ENCODE measurements around the gene CDKL1.
A peak's percentile ranks its signal among the peaks of the same experiment; 100 is the strongest.
"Not testable (repeated sequence)": the region's sequence is repeated elsewhere in the genome, so short reads cannot be mapped to it uniquely, and the experiment has no call there.

CDKL1 gene

DNA sequence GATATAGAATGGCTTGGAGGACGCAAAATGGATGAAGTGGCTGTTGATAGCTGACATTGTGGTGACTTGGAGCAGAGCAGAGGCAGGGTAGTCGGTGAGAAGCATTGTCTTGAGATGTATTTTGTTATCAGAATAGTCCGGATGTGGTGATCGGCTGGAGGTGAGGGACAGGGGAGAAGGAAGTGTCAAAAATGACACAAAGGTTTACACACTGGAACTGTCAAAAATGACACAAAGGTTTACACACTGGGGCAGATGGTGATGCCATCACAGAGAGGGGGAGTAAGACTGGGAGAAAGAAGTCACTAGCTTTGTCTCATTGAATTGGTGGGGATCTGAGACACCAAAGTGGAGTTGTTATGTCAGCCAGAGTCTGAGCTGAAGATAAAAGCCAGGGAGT is 30.1 kb downstream of the CDKL1 start:
- no peak overlapping the region for H3K4me3 ChIP-seq (ENCODE audit: low read depth, low read length, poor library complexity, severe bottlenecking)
- TF ChIP-seq EZH2 (IDR thresholded peaks at IDR 0.05; ENCODE audit: borderline replicate concordance, low read length): no peak
- TF ChIP-seq, protein P1, sequence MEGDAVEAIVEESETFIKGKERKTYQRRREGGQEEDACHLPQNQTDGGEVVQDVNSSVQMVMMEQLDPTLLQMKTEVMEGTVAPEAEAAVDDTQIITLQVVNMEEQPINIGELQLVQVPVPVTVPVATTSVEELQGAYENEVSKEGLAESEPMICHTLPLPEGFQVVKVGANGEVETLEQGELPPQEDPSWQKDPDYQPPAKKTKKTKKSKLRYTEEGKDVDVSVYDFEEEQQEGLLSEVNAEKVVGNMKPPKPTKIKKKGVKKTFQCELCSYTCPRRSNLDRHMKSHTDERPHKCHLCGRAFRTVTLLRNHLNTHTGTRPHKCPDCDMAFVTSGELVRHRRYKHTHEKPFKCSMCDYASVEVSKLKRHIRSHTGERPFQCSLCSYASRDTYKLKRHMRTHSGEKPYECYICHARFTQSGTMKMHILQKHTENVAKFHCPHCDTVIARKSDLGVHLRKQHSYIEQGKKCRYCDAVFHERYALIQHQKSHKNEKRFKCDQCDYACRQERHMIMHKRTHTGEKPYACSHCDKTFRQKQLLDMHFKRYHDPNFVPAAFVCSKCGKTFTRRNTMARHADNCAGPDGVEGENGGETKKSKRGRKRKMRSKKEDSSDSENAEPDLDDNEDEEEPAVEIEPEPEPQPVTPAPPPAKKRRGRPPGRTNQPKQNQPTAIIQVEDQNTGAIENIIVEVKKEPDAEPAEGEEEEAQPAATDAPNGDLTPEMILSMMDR (IDR thresholded peaks at IDR 0.05; ENCODE audit: low read length): no peak
- no peaks in the 10 kb centered on the region for H4K20me1 ChIP-seq (ENCODE audit: insufficient read depth, low read length)
- no peaks in the 10 kb centered on the region for H3K9me3 ChIP-seq (ENCODE audit: low read length)
- H3K9ac ChIP-seq (ENCODE audit: low read length): no peak overlapping the region
- H3K4me1 ChIP-seq (ENCODE audit: insufficient read depth, low read length, severe bottlenecking): peaks cover 28% of the 10 kb centered on the region
- no peak overlapping the region for H3K4me2 ChIP-seq (ENCODE audit: low read length)
- H3K27me3 ChIP-seq (ENCODE audit: insufficient read depth, low read length): no peaks in the 10 kb centered on the region
- no peaks in the 10 kb centered on the region for H3K79me2 ChIP-seq (ENCODE audit: insufficient read depth, low read length)
- no peak overlapping the region for H3K27ac ChIP-seq (ENCODE audit: low read depth, low read length, poor library complexity, severe bottlenecking)
- no peaks in the 10 kb centered on the region for H3K9me2 ChIP-seq (ENCODE audit: low read depth, low read length)
- H3F3A ChIP-seq (ENCODE audit: insufficient read depth, low read length): 0 out of 2 replicates have a peak, but pooled peaks cover 2% of the 10 kb centered on the region
- H2AFZ ChIP-seq (ENCODE audit: low read length): no peak overlapping the region
- H3K36me3 ChIP-seq (ENCODE audit: insufficient read depth, low read length): no peaks in the 10 kb centered on the region

DNA sequence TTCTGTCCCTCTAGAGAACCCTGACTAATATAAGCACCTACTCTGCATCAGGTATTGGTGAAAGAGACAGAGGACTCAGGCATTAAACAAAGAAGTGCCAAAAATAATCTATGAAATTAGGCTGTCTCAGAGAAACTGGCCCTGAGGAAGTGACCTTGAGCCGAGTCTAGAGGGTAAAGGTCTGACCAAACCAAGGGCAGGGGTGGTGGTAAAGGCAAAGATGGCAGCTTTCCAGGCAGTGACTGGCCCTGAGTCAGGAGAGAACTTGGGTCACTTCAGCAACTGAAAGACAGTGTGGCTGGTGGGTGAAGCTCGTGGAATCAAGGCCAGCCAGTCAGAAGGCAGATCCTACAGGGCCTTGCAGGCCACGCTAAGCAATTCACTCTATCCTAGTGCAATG is 30.6 kb downstream of the CDKL1 start:
- Histone ChIP-seq H3F3A (ENCODE audit: insufficient read depth, low read length) (0 out of 2 replicates have a peak, but pooled peaks cover 2% of the 10 kb centered on the region), H2AFZ (ENCODE audit: low read length) (no peak overlapping the region), H3K4me1 (ENCODE audit: insufficient read depth, low read length, severe bottlenecking) (peaks cover 28% of the 10 kb centered on the region), H3K4me2 (ENCODE audit: low read length) (no peak overlapping the region), H3K4me3 (ENCODE audit: low read depth, low read length, poor library complexity, severe bottlenecking) (no peak overlapping the region), H3K36me3 (ENCODE audit: insufficient read depth, low read length) (no peaks in the 10 kb centered on the region), H3K9ac (ENCODE audit: low read length) (no peak overlapping the region), H3K27ac (ENCODE audit: low read depth, low read length, poor library complexity, severe bottlenecking) (no peak overlapping the region), H4K20me1 (ENCODE audit: insufficient read depth, low read length) (no peaks in the 10 kb centered on the region), H3K79me2 (ENCODE audit: insufficient read depth, low read length) (no peaks in the 10 kb centered on the region), H3K9me2 (ENCODE audit: low read depth, low read length) (no peaks in the 10 kb centered on the region), H3K9me3 (ENCODE audit: low read length) (no peaks in the 10 kb centered on the region), H3K27me3 (ENCODE audit: insufficient read depth, low read length) (no peaks in the 10 kb centered on the region)
- TF ChIP-seq EZH2 (IDR thresholded peaks at IDR 0.05; ENCODE audit: borderline replicate concordance, low read length): no peak
- TF ChIP-seq, protein P1 (IDR thresholded peaks at IDR 0.05; ENCODE audit: low read length): no peak

DNA sequence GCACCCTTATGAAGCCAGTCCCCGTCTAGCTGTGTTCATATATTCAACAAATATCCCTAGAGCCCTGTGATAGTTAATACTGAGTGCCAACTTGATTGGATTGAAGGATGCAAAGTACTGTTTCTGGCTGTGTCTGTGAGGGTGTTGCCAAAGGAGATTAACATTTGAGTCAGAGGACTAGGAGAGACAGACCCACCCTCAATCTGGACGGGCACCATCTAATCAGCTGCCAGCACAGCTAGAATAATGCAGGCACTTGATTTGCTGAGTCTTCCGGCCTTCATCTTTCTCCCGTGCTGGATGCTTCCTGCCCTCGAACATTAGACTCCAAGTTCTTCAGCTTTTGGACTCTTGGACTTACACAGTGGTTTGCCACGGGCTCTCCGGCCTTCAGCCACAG is 31.1 kb downstream of the CDKL1 start:
- not testable (repeated sequence) for H3K27me3 ChIP-seq (ENCODE audit: insufficient read depth, low read length); H3K9me3 ChIP-seq (ENCODE audit: low read length); H4K20me1 ChIP-seq (ENCODE audit: insufficient read depth, low read length); H3F3A ChIP-seq (ENCODE audit: insufficient read depth, low read length); H3K27ac ChIP-seq (ENCODE audit: low read depth, low read length, poor library complexity, severe bottlenecking); H3K4me3 ChIP-seq (ENCODE audit: low read depth, low read length, poor library complexity, severe bottlenecking); H3K79me2 ChIP-seq (ENCODE audit: insufficient read depth, low read length); H3K4me2 ChIP-seq (ENCODE audit: low read length); H3K9ac ChIP-seq (ENCODE audit: low read length); H3K36me3 ChIP-seq (ENCODE audit: insufficient read depth, low read length); H2AFZ ChIP-seq (ENCODE audit: low read length); H3K9me2 ChIP-seq (ENCODE audit: low read depth, low read length)
- H3K4me1 ChIP-seq (ENCODE audit: insufficient read depth, low read length, severe bottlenecking): peaks cover 28% of the 10 kb centered on the region

DNA sequence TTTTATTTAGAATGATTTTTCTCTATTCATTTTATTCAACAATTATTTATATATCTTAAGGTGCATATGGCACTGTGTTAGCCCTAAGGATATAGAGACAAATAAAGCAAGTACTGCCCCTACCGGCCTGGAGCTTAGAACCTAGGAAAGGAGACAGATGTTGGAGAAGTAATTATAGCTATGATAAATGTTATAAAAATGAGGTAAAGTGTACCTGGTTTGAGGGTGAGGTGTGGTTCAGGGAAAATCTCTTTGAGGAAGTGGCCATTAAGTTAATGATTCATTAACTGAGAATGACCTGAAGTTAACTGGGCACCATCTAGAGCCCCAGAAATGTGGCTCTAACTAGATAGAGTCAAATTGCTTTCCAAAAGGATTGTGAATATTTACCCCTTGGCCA is 31.9 kb downstream of the CDKL1 start:
- Histone ChIP-seq H3F3A (ENCODE audit: insufficient read depth, low read length) (0 out of 2 replicates have a peak, but pooled peaks cover 2% of the 10 kb centered on the region), H3K79me2 (ENCODE audit: insufficient read depth, low read length) (no peaks in the 10 kb centered on the region), H3K27ac (ENCODE audit: low read depth, low read length, poor library complexity, severe bottlenecking) (no peak overlapping the region), H3K27me3 (ENCODE audit: insufficient read depth, low read length) (no peaks in the 10 kb centered on the region), H3K9me3 (ENCODE audit: low read length) (no peaks in the 10 kb centered on the region), H3K9ac (ENCODE audit: low read length) (no peak overlapping the region), H3K36me3 (ENCODE audit: insufficient read depth, low read length) (no peaks in the 10 kb centered on the region), H4K20me1 (ENCODE audit: insufficient read depth, low read length) (no peaks in the 10 kb centered on the region), H2AFZ (ENCODE audit: low read length) (no peak overlapping the region), H3K4me2 (ENCODE audit: low read length) (no peak overlapping the region), H3K9me2 (ENCODE audit: low read depth, low read length) (no peaks in the 10 kb centered on the region), H3K4me3 (ENCODE audit: low read depth, low read length, poor library complexity, severe bottlenecking) (no peak overlapping the region), H3K4me1 (ENCODE audit: insufficient read depth, low read length, severe bottlenecking) (peaks cover 28% of the 10 kb centered on the region)
- no peak for TF ChIP-seq EZH2 (IDR thresholded peaks at IDR 0.05; ENCODE audit: borderline replicate concordance, low read length)
- TF ChIP-seq, protein P1 (IDR thresholded peaks at IDR 0.05; ENCODE audit: low read length): 0 out of 2 replicates have a peak, but pooled peaks have one; percentile 7
